MM.1S (cell line): ENCODE data around the gene LRRC32.

Source experiments
- DNase-seq: peaks from one replicate; pipeline ENCODE4 v3.0.0-alpha.2; 2015
- H2AFZ ChIP-seq: fragments of 300-600 bp; sonication (generic); 2 replicates; pipeline ENCODE4 v1.6.0; 2016; ENCODE audit warnings: antibody characterized with exemption, low read length
- H3F3A ChIP-seq: fragments of 300-600 bp; sonication (generic); 2 replicates; pipeline ENCODE4 v1.6.1; 2016; ENCODE audit warnings: mild to moderate bottlenecking, antibody characterized with exemption, low read length, moderate library complexity, mixed read lengths; ENCODE audit not compliant: insufficient read depth
- H3K27ac ChIP-seq: fragments of 300-600 bp; sonication (generic); 2 replicates; pipeline ENCODE4 v1.5.1; 2016; ENCODE audit warnings: mild to moderate bottlenecking, low read length
- H3K27me3 ChIP-seq: fragments of 300-600 bp; sonication (generic); replicated peaks from 2 replicates; pipeline ENCODE4 v1.6.0; 2016; ENCODE audit warnings: low read length; ENCODE audit not compliant: insufficient read depth
- H3K36me3 ChIP-seq: fragments of 300-600 bp; sonication (generic); replicated peaks from 2 replicates; pipeline ENCODE4 v1.6.1; 2016; ENCODE audit warnings: mild to moderate bottlenecking, low read length, mixed read lengths; ENCODE audit not compliant: insufficient read depth
- H3K4me1 ChIP-seq: fragments of 300-600 bp; sonication (generic); 2 replicates; pipeline ENCODE4 v1.6.1; 2016; ENCODE audit warnings: low read length, mixed read lengths
- H3K4me2 ChIP-seq: fragments of 300-600 bp; sonication (generic); 2 replicates; pipeline ENCODE4 v1.6.0; 2016; ENCODE audit warnings: low read depth, low read length
- H3K4me3 ChIP-seq: fragments of 300-600 bp; sonication (generic); 2 replicates; pipeline ENCODE4 v1.5.1; 2016; ENCODE audit warnings: low read length, mixed read lengths
- H3K79me2 ChIP-seq: fragments of 300-600 bp; sonication (generic); 2 replicates; pipeline ENCODE4 v1.6.1; 2016; ENCODE audit warnings: mixed run types, low read length, mixed read lengths
- H3K9ac ChIP-seq: fragments of 300-600 bp; sonication (generic); 2 replicates; pipeline ENCODE4 v1.6.1; 2016; ENCODE audit warnings: low read length, mixed read lengths
- H3K9me2 ChIP-seq: fragments of 300-600 bp; sonication (generic); replicated peaks from 2 replicates; pipeline ENCODE4 v1.6.1; 2016; ENCODE audit warnings: mild to moderate bottlenecking, low read length, mixed read lengths; ENCODE audit not compliant: insufficient read depth
- H3K9me3 ChIP-seq: fragments of 300-600 bp; sonication (generic); replicated peaks from 2 replicates; pipeline ENCODE4 v1.6.1; 2016; ENCODE audit warnings: mild to moderate bottlenecking, low read length, mixed read lengths; ENCODE audit not compliant: insufficient read depth
- H4K20me1 ChIP-seq: fragments of 300-600 bp; sonication (generic); 2 replicates; pipeline ENCODE4 v1.6.1; 2016; ENCODE audit warnings: mild to moderate bottlenecking, low read length, moderate library complexity, mixed read lengths; ENCODE audit not compliant: insufficient read depth
- CTCF ChIP-seq: fragments of 300-600 bp; sonication (generic); IDR thresholded peaks from 2 replicates; pipeline ENCODE4 v1.5.1; 2016; ENCODE audit warnings: antibody characterized with exemption, low read length, mixed read lengths
- EZH2 ChIP-seq: fragments of 300-600 bp; sonication (generic); optimal IDR thresholded peaks from 2 replicates; pipeline ENCODE3; 2017; ENCODE audit warnings: low read depth, mild to moderate bottlenecking, antibody characterized with exemption, low read length, mixed read lengths
- EZH2phosphoT487 ChIP-seq: fragments of 300-600 bp; sonication (generic); IDR thresholded peaks from 2 replicates; pipeline ENCODE4 v1.6.1; 2018; ENCODE audit warnings: antibody characterized with exemption, low read length

The LRRC32 gene

GRCh38 chr11:76639621-76640020 lies 30.9 kb downstream of the LRRC32 start:
- no peak overlapping the region for H3K4me3 ChIP-seq
- H2AFZ ChIP-seq, result no peak overlapping the region
- no peaks in the 10 kb centered on the region for H4K20me1 ChIP-seq
- no peaks in the 10 kb centered on the region for H3K4me1 ChIP-seq
- no peak for TF ChIP-seq EZH2
- TF ChIP-seq CTCF, result no peak
- no peak for TF ChIP-seq EZH2phosphoT487
- no peak overlapping the region for H3K9ac ChIP-seq
- no peak overlapping the region for H3K4me2 ChIP-seq
- no peak overlapping the region for H3K27ac ChIP-seq
- H3K9me2 ChIP-seq, result no peaks in the 10 kb centered on the region
- DNase-seq, result no peak
- no peaks in the 10 kb centered on the region for H3K79me2 ChIP-seq
- H3K9me3 ChIP-seq, result no peaks in the 10 kb centered on the region
- no peaks in the 10 kb centered on the region for H3K36me3 ChIP-seq
- no peaks in the 10 kb centered on the region for H3K27me3 ChIP-seq
- no peaks in the 10 kb centered on the region for H3F3A ChIP-seq

- no peaks in the 10 kb centered on the region for H3K9me2 ChIP-seq
- no peak overlapping the region for H3K9ac ChIP-seq
- no peaks in the 10 kb centered on the region for H3K79me2 ChIP-seq
- H3K27me3 ChIP-seq, result no peaks in the 10 kb centered on the region
- no peaks in the 10 kb centered on the region for H3K9me3 ChIP-seq
- no peaks in the 10 kb centered on the region for H3K4me1 ChIP-seq
- TF ChIP-seq CTCF (no peak), EZH2 (no peak), EZH2phosphoT487 (no peak)
- H4K20me1 ChIP-seq, result no peaks in the 10 kb centered on the region
- no peak overlapping the region for H2AFZ ChIP-seq
- no peak overlapping the region for H3K27ac ChIP-seq
- H3K36me3 ChIP-seq, result no peaks in the 10 kb centered on the region
- no peak overlapping the region for H3K4me2 ChIP-seq
- DNase-seq, result no peak
- H3F3A ChIP-seq, result no peaks in the 10 kb centered on the region
- no peak overlapping the region for H3K4me3 ChIP-seq
Observed at GRCh38 chr11:76638270-76639197, 32.0 kb downstream of the LRRC32 start.

- no peak overlapping the region for H3K4me3 ChIP-seq
- no peaks in the 10 kb centered on the region for H4K20me1 ChIP-seq
- H3K9me3 ChIP-seq, result no peaks in the 10 kb centered on the region
- no peak overlapping the region for H3K9ac ChIP-seq
- no peak overlapping the region for H3K4me2 ChIP-seq
- H3K27ac ChIP-seq, result no peak overlapping the region
- no peaks in the 10 kb centered on the region for H3K79me2 ChIP-seq
- H3K27me3 ChIP-seq, result no peaks in the 10 kb centered on the region
- no peak overlapping the region for H2AFZ ChIP-seq
- H3K9me2 ChIP-seq, result no peaks in the 10 kb centered on the region
- TF ChIP-seq EZH2 (no peak), EZH2phosphoT487 (no peak), CTCF (no peak)
- H3K4me1 ChIP-seq, result peaks cover under 1% of the 10 kb centered on the region; the same call in 1 of the 2 replicates
- no peak for DNase-seq
- H3F3A ChIP-seq, result no peaks in the 10 kb centered on the region
- H3K36me3 ChIP-seq, result no peaks in the 10 kb centered on the region
Observed at GRCh38 chr11:76637491-76638269, 32.9 kb downstream of the LRRC32 start.
